ENCODE results near the gene ATPAF2. TPM values are rescaled to one million over a fixed set of nuclear protein-coding genes. Genes with fewer than 3 reads are reported as not detected.

The ATPAF2 gene
- polyA plus RNA-seq, 3 donors = 26.8 to 34.5 (median 28.1) TPM

- no peak for DNase-seq
Observed at GRCh38 chr17:17988427-17988945, 50.5 kb downstream of the ATPAF2 start.

GRCh38 chr17:17987901-17988300, 51.1 kb downstream of the ATPAF2 start:
- no peak for DNase-seq

GRCh38 chr17:17987187-17987896, 51.6 kb downstream of the ATPAF2 start:
- DNase-seq = no peak

- DNase-seq = no peak
Observed at GRCh38 chr17:17985555-17985954, 53.4 kb downstream of the ATPAF2 start.

- DNase-seq = no peak
Observed at GRCh38 chr17:17985153-17985552, 53.8 kb downstream of the ATPAF2 start.

GRCh38 chr17:17983776-17984175, 55.2 kb downstream of the ATPAF2 start:
- DNase-seq = no peak

GRCh38 chr17:17983376-17983775, 55.6 kb downstream of the ATPAF2 start:
- no peak for DNase-seq

- DNase-seq = no peak
Observed at GRCh38 chr17:17982801-17983200, 56.2 kb downstream of the ATPAF2 start.

GRCh38 chr17:17981330-17981729, 57.6 kb downstream of the ATPAF2 start:
- no peak for DNase-seq

- no peak for DNase-seq
Observed at GRCh38 chr17:17979778-17980177, 59.2 kb downstream of the ATPAF2 start.

- DNase-seq = no peak
Observed at GRCh38 chr17:17978481-17979424, 60.2 kb downstream of the ATPAF2 start.

- DNase-seq = no peak
Observed at GRCh38 chr17:17976931-17977570, 61.9 kb downstream of the ATPAF2 start.

- no peak for DNase-seq
Observed at GRCh38 chr17:17975436-17975835, 63.5 kb downstream of the ATPAF2 start.

GRCh38 chr17:17972952-17973254, 66.1 kb downstream of the ATPAF2 start:
- no peak for DNase-seq

GRCh38 chr17:17972126-17972951, 66.6 kb downstream of the ATPAF2 start, which contains the start of the genes DRC3 and TOM1L2:
DRC3 (plus strand) TSS chr17:17972862; CDS start chr17:17977599, 4,737 bp downstream.
TOM1L2 (minus strand) TSS chr17:17972400; CDS start chr17:17972313, 87 bp downstream.
- peak; percentile 100 for DNase-seq

GRCh38 chr17:17971431-17972125, 67.4 kb downstream of the ATPAF2 start:
- no peak for DNase-seq

GRCh38 chr17:17970699-17971430, 68.1 kb downstream of the ATPAF2 start:
- DNase-seq = no peak

Data from renal pelvis (tissue), 4 donors.